Stimulated activated naive B cell treated with anti-CD40 and anti-IgM and Interleukin-4, amounts not matched to agents 10 μg/mL and 1 μg/mL and 100 μg/mL, for 72 hours (primary cell): Measurements from ENCODE around the gene NDUFA1.
"Not testable (repeated sequence)": the region's sequence is repeated elsewhere in the genome, so short reads cannot be mapped to it uniquely, and the experiment has no call there.

ENCODE experiments used
- ATAC-seq, 2 donors: fragments of 150-1000 bp; cut with Tn5 transposase; replicated peaks; 2 replicates each; pipeline ENCODE4 v1.10.0; 2021; ENCODE audit warnings: moderate library complexity in 1 of 2
- DNase-seq: peaks from one replicate; pipeline ENCODE4 v3.0.0; 2021
- H3K27ac Mint-ChIP-seq: one replicate; pipeline ENCODE4 v1.8.0; 2022; ENCODE audit warnings: mild to moderate bottlenecking, mixed read lengths
- H3K27me3 Mint-ChIP-seq, 2 donors: one replicate each; pipeline ENCODE4 v1.8.0; 2022; ENCODE audit warnings: mixed read lengths in 2 of 2
- H3K36me3 Mint-ChIP-seq, 2 donors: one replicate each; pipeline ENCODE4 v1.8.0; 2022; ENCODE audit warnings: mixed read lengths in 2 of 2, mild to moderate bottlenecking in 1 of 2
- H3K4me1 Mint-ChIP-seq, 2 donors: one replicate each; pipeline ENCODE4 v1.8.0; 2022; ENCODE audit warnings: mixed read lengths in 2 of 2, mild to moderate bottlenecking in 1 of 2
- H3K4me3 Mint-ChIP-seq, 2 donors: one replicate each; pipeline ENCODE4 v1.8.0; 2022; ENCODE audit warnings: mild to moderate bottlenecking in 2 of 2, mixed read lengths in 2 of 2, moderate library complexity in 1 of 2
- H3K9me3 Mint-ChIP-seq, 2 donors: one replicate each; pipeline ENCODE4 v1.8.0; 2022; ENCODE audit warnings: mixed read lengths in 2 of 2, mild to moderate bottlenecking in 1 of 2

Gene NDUFA1

DNA sequence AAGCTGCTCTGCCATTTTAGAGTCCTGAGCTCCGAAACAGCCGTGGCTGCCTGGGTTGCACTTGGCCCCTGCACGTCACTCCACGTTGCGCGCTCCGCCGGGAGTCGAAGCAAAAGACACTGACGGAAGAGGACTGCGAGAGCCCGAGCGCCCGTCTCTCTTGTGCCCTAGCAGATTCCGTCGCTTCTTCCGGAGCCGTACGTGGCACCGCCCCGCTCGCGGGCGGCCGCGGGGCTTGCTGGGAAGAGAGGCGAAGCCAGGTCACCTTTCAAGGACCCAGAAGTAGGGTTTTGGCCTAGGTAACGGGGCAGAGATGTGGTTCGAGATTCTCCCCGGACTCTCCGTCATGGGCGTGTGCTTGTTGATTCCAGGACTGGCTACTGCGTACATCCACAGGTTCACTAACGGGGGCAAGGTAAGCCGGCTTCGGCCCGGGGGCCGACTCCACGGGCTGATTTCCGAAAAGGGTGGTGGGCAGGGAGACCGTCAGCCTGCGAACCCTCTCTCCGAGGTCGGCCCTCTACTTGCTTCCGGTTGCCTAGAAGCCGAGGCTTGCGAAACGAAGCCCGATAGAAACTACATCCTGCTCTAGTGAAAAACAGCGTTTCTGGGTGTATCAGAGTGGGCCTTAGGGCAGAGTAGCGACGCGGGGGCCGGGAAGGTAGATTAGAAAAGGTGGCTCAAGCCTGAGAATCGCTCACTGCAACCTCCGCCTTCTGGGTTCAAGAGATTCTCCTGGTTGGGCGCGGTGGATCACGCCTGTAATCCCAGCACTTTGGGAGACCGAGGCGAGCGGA lies at the start of gene NDUFA1, which contains the start of gene RNF113A:
TSS of gene NDUFA1 (plus strand) at position 234 of the 797 bp plus-strand sequence. CDS start at position 314, 80 bp downstream.
TSS of gene RNF113A (minus strand) at position 135 of the 797 bp plus-strand sequence. CDS start at position 15, 120 bp downstream.
- Mint-ChIP-seq H3K27me3 (no peaks in the 10 kb centered on the region), H3K9me3 (no peaks in the 10 kb centered on the region), H3K27ac (peak within 1 kb of the TSS; percentile 92), H3K4me1 (peaks cover 5 to 6% of the 10 kb centered on the region in 2 donors), H3K4me3 (peak within 1 kb of the TSS; percentile 87 to 99), H3K36me3 (peaks cover 5 to 13% of the 10 kb centered on the region in 2 donors)
- ATAC-seq: peak; percentile 95 to 96
- DNase-seq: peak; percentile 83

DNA sequence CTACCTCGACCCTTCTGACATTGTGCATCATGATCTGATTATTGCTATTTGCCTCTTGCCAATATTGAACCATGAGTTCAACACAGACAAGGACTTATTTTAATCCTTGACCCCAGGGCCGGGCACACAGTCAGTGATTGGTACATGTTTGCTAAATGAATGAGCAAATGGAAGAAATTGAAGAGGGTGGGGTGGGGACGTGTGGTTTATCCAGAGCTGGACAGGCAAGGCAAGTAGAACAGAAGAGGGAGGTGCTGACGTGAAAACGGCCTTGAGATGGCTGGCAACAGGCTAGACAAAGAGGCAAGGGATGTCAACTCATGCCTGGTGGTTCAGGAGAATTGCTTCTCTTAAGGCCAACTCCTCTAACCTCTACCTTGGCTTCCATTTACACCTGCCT lies 47.4 kb upstream of the NDUFA1 start:
- not testable (repeated sequence) for H3K9me3 Mint-ChIP-seq, H3K27ac Mint-ChIP-seq, H3K4me3 Mint-ChIP-seq, DNase-seq, ATAC-seq, H3K4me1 Mint-ChIP-seq, H3K36me3 Mint-ChIP-seq, H3K27me3 Mint-ChIP-seq

DNA sequence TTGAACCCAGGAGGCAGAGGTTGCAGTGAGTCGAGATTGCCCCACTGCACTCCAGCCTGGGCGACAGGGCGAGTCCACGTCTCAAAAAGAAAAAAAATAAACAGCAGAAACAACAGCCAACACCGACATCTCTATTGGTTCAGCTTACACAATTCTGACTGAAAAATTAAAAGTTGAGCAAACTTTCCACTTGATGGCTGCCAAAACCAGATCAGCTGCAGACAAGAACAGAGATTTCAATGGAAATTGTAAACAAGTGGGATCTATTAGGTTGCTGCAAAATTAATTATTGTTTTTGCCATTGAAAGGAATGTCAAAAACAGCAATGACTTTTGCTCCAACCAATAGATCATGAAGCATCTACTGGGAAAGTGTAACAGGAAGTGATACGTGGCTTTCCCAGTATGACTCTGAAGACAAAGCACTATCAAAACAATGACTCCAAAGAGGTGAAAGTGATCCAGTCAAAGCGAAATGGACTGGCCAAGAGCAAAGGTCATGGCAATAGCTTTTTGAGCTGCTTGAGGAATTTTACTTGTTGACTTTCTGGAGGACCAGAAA lies 45.2 kb upstream of the NDUFA1 start:
- H3K27ac Mint-ChIP-seq: no peak overlapping the region
- H3K36me3 Mint-ChIP-seq: peaks cover 18 to 23% of the 10 kb centered on the region in 2 donors
- DNase-seq (no peak), ATAC-seq (peak; percentile 68 to 73)
- H3K9me3 Mint-ChIP-seq: no peaks in the 10 kb centered on the region
- peaks cover 5 to 6% of the 10 kb centered on the region in 2 donors for H3K4me1 Mint-ChIP-seq
- no peak overlapping the region for H3K4me3 Mint-ChIP-seq
- peaks cover 0 to 4% of the 10 kb centered on the region in 2 donors for H3K27me3 Mint-ChIP-seq

DNA sequence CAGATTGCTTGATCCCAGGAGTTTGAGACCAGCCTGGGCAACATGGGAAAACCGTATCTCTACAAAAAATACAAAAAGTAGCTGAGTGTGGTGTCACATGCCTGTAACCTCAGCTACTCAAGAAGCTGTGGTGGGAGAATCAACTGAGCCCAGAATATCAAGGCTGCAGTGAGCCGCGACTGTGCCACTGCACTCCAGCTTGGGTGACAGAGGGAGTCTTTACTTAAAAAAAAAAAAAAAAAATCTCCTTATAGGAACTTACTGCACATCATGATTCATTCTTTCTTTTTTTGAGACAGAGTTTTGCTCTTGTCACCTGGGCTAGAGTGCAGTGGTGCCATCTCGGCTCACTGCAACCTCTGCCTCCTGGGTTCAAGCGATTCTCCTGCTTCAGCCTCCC lies 43.2 kb upstream of the NDUFA1 start:
- ATAC-seq: no peak

DNA sequence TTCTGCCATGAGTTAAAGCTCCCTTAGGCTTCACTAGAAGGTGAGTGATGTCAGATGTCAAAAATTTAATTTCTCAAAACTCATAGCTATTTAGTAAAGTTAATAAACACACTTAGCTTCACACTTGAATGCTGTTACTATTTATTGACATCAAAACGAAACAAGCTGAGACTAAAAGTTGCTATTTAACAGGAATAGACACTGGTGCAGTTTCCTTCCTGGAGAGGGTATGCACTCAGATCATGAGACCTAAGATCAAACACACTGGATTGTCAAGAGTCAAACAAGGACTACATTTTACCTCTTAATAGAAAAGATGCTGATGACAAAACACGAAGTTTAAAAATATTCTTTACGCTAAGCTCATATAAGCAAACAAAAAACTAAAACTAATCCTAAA lies 37.7 kb upstream of the NDUFA1 start:
- H3K27me3 Mint-ChIP-seq: peaks cover 0 to 4% of the 10 kb centered on the region in 2 donors
- H3K9me3 Mint-ChIP-seq: no peaks in the 10 kb centered on the region
- H3K4me1 Mint-ChIP-seq: peaks cover 0 to 11% of the 10 kb centered on the region in 2 donors
- peaks cover 32 to 44% of the 10 kb centered on the region in 2 donors for H3K36me3 Mint-ChIP-seq
- no peak for DNase-seq
- H3K4me3 Mint-ChIP-seq: no peak overlapping the region
- ATAC-seq: no peak
- no peak overlapping the region for H3K27ac Mint-ChIP-seq

More for the DNA sequence above, 43.2 kb upstream of the NDUFA1 start:
- peaks cover 2 to 5% of the 10 kb centered on the region in 2 donors for H3K4me1 Mint-ChIP-seq
- H3K36me3 Mint-ChIP-seq: peaks cover 23 to 27% of the 10 kb centered on the region in 2 donors
- H3K9me3 Mint-ChIP-seq: no peaks in the 10 kb centered on the region
- no peak overlapping the region for H3K4me3 Mint-ChIP-seq
- H3K27ac Mint-ChIP-seq: no peak overlapping the region
- no peak for DNase-seq
- peaks cover 0 to 7% of the 10 kb centered on the region in 2 donors for H3K27me3 Mint-ChIP-seq

DNA sequence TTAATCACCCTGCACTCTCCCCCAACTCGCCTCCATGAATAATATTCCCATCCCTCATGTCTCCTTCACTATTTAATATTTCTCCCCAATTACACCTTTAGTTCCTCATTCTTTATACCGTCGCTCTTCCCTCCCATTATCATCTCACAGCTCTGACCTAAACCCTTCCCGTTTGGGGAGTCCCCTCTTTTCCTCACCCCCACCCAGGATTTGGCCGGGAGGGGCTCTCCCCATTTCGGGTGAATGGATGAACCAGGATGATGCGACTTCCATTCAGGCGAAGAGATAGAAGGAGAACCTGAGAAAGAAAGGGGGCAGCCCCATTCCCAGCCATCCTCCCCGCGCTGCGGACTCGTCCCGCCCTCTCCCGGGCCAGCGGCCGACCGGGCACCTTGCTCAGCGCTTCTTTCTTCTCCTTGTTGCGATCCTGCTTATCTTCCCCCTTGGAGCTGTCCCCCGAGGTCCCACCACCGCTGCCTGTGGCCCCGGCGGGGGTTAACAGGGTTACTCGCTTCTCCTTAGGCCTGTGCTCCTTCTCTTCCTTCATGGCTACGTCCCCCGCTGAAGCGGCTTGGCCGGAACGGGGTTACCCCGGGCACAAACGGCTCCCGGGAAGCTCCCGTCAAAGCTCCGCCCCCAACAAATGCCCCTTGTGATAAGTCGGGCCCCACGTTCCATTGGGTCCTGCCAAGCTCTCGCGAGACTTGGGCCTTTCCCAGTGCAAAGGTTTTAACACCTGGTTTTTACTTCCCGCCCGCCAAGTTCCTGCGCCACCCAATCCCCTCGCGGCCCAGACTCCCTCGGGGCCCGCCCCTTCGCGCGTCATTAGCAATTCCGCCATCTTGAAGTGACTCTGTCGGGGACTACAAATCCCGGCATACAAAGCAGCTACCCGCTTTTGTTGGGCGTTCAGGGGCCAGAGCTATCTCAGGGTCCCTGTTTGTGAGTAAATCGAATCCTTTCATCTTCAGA lies 19.0 kb upstream of the NDUFA1 start, which contains the start of gene UPF3B:
TSS of gene UPF3B (minus strand) at position 582 of the 972 bp plus-strand sequence. CDS start at position 547, 35 bp downstream.
- H3K36me3 Mint-ChIP-seq: peaks cover 3 to 8% of the 10 kb centered on the region in 2 donors
- no peaks in the 10 kb centered on the region for H3K9me3 Mint-ChIP-seq
- peak within 1 kb of the TSS; percentile 95 to 99 for H3K4me3 Mint-ChIP-seq
- ATAC-seq (peak; percentile 95 to 98), DNase-seq (peak; percentile 92)
- H3K27ac Mint-ChIP-seq: peak within 1 kb of the TSS; percentile 99
- no peaks in the 10 kb centered on the region for H3K27me3 Mint-ChIP-seq
- H3K4me1 Mint-ChIP-seq: peaks cover 0 to 4% of the 10 kb centered on the region in 2 donors

DNA sequence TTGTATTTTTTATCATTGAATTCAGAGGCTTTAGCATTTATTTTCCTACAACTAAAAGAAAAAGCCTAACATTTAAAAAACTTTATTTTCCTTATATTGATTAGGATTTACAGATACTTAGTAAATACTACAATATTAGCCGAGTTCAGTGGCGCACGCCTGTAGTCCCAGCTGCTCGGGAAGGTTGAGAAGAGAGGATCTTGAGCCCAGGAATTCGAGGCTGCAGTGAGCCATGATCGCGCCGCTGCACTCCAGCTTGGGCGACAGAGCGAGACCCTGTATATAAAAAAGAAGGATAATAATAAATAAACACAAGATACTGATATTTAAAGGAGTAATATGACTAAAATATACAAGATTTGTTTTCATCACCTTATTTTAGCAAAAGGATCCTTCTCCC lies 18.2 kb upstream of the NDUFA1 start:
- Mint-ChIP-seq H3K27ac (peak overlapping the region; percentile 99), H3K27me3 (no peaks in the 10 kb centered on the region), H3K9me3 (no peaks in the 10 kb centered on the region), H3K36me3 (peaks cover 3 to 5% of the 10 kb centered on the region in 2 donors), H3K4me3 (peak overlapping the region; percentile 95 to 99), H3K4me1 (peaks cover 0 to 4% of the 10 kb centered on the region in 2 donors)
- ATAC-seq (no peak), DNase-seq (no peak)

DNA sequence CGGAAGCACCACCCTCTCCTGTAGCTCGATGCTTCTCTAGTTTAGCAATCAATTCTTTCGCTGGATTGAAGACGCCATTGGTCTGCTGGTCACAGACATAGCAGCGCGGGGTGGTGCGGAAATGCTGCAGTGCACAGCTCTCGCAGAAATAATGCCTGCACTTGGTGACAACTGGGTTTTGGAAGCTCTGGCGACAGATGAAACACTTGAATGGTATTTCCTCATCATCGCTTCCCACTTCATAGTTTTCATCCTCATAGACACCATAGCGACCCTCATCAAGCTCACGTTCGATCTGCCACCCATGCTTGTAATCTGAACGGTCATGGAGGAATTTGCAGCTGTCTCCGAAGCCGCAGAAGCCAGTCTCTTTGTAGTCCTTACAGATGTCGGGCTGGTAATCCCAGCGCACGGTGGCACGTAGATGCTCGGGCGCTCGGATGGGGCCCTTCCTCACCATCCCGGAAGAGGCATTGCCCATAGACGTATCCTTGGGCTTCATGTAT lies 953 bp upstream of the NDUFA1 start:
- Mint-ChIP-seq H3K4me1 (peaks cover 5 to 6% of the 10 kb centered on the region in 2 donors), H3K27ac (peak overlapping the region; percentile 92), H3K9me3 (no peaks in the 10 kb centered on the region), H3K36me3 (peaks cover 5 to 13% of the 10 kb centered on the region in 2 donors), H3K4me3 (peak overlapping the region; percentile 87 to 99), H3K27me3 (no peaks in the 10 kb centered on the region)
- peak; percentile 6 for DNase-seq
- ATAC-seq: peak; percentile 22 to 30

DNA sequence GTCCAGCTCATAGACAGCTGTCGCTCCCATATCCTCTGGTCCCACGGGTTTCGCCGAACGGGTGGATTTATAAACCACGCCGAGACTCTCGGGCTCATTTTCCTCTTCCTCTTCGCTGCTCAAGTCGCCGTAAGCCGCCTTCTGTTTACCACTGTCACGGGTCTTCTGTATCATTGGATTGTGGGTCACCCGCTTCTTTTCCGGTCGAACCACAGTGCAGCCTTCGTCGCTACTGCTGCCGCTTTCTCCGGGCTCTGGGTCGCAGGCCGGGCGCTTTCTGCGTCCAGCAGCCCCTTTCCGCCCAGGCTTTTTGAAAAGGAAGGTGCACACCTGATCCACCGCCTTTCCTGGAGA lies 410 bp upstream of the NDUFA1 start:
- H3K36me3 Mint-ChIP-seq: peaks cover 5 to 13% of the 10 kb centered on the region in 2 donors
- H3K4me3 Mint-ChIP-seq: peak overlapping the region; percentile 87 to 99
- H3K27ac Mint-ChIP-seq: peak overlapping the region; percentile 92
- H3K9me3 Mint-ChIP-seq: no peaks in the 10 kb centered on the region
- no peak for DNase-seq
- H3K27me3 Mint-ChIP-seq: no peaks in the 10 kb centered on the region
- H3K4me1 Mint-ChIP-seq: peaks cover 5 to 6% of the 10 kb centered on the region in 2 donors
- peak; percentile 56 to 57 for ATAC-seq

DNA sequence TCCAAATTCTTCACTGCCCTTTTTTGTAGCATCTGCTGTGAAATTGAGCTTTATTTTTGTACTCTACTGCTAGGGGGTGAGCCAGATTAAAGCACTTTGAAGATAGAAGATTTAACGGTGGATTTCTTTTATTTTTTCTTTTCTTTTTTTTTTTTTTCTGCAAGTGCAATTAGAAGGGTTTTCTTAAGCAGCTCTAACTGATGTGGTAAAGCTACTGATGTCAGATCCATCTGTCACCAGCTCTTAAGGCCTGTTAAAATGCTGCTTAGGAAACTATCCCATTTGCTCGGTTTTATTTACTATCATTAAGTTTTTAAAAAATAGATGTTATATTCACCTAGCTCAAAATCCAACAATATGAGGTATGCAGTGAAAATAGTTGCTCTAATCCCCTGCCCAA lies 7.1 kb downstream of the NDUFA1 start:
- no peak overlapping the region for H3K27ac Mint-ChIP-seq
- no peak for ATAC-seq

DNA sequence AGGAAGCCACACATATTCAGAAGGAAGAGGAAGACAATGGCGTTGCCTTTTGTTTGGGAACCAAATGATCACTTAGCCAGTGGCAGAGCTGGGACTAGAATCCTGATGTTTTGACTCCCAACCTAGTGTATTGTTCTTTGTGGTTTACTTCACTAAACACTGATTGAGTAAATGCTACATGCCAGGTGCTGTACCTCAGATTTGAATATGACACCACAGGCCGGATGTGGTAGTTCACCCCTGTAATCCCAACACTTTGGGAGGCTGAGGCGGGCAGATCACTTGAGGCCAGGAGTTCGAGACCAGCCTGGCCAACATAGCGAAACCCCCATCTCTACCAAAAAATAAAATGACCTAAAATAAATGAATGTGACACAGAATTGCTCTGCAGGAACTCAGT lies 8.4 kb downstream of the NDUFA1 start:
- Mint-ChIP-seq H3K9me3 (no peaks in the 10 kb centered on the region), H3K4me1 (peaks cover 6 to 8% of the 10 kb centered on the region in 2 donors), H3K27me3 (no peaks in the 10 kb centered on the region), H3K27ac (peak overlapping the region; percentile 59), H3K4me3 (no peak overlapping the region), H3K36me3 (peaks cover 4 to 8% of the 10 kb centered on the region in 2 donors)
- ATAC-seq (no peak), DNase-seq (no peak)

More for the DNA sequence above, 7.1 kb downstream of the NDUFA1 start:
- Mint-ChIP-seq H3K9me3 (no peaks in the 10 kb centered on the region), H3K27me3 (no peaks in the 10 kb centered on the region), H3K4me3 (no peak overlapping the region), H3K36me3 (peaks cover 4 to 8% of the 10 kb centered on the region in 2 donors), H3K4me1 (peaks cover 6 to 8% of the 10 kb centered on the region in 2 donors)
- no peak for DNase-seq

DNA sequence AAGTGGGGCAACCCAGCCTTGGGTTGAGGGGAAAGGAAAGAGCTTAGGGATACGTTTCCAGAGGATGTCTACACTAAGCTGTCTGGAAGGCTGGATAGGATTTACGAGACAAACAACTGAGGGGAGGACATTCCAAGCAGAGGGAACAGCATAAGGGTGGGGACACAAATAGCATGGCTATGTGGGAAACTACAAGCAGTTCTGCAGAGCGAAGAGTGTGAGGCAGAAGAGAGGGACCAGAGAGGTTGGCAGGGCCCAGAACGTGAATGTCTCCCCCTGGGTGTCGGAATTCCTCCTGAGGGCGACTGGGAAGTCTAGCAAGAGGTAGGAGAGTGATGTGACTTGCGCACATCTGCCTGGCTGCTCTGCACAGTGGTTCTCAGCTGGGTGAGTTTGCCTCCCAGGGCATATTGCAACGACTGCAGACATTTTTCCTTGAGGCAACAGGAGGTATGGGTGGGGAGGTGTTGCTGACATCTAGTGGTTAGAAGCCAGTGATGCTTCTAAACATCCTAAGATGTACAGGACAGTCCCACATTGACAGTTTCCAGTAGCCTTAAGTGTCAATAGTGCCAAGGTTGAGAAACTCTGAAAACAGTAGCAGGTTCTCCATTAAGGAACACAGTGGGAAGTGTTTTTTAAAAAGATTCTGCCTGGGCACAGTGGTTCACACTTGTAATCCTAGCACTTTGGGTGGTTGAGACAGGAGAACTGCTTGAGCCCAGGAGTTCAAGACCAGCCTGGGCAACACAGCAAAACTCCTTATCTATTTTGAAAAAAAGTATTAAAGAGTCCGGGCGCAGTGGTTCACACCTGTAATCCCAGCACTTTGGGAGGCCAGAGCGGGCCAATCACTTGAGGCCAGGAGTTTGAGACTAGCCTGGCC lies 9.2 kb downstream of the NDUFA1 start:
- H3K36me3 Mint-ChIP-seq: peaks cover 4 to 8% of the 10 kb centered on the region in 2 donors
- ATAC-seq: peak; percentile 90 to 97
- H3K4me1 Mint-ChIP-seq: peaks cover 6 to 8% of the 10 kb centered on the region in 2 donors
- peak overlapping the region; percentile 59 for H3K27ac Mint-ChIP-seq
- peak; percentile 15 for DNase-seq
- no peaks in the 10 kb centered on the region for H3K27me3 Mint-ChIP-seq
- H3K9me3 Mint-ChIP-seq: no peaks in the 10 kb centered on the region
- H3K4me3 Mint-ChIP-seq: no peak overlapping the region
